Naive thymus-derived CD4-positive, alpha-beta T cell (primary cell): ENCODE results near the gene PIP5K1B. TPM values are rescaled to one million over a fixed set of nuclear protein-coding genes. Genes with fewer than 3 reads are reported as not detected.
A peak's percentile ranks its signal among the peaks of the same experiment; 100 is the strongest.

ENCODE experiments used
- ATAC-seq: fragments of 150-1000 bp; cut with Tn5 transposase; 2 replicates; pipeline ENCODE4 v1.10.0; 2021; ENCODE audit warnings: mild to moderate bottlenecking, moderate library complexity
- CTCF ChIA-PET: fragments of 350-600 bp; sonication (Branson Sonifier 250); formaldehyde crosslinking; loops from one replicate; lab custom pipeline; 2021; ENCODE audit warnings: antibody characterized with exemption; lab: Charles Lee
- POLR2A ChIA-PET: fragments of 350-600 bp; sonication (Branson Sonifier 250); formaldehyde crosslinking; loops from one replicate; lab custom pipeline; 2021; ENCODE audit warnings: antibody characterized with exemption, inconsistent platforms; lab: Charles Lee
- DNase-seq, 9 donors: peaks; one replicate each; pipeline versions ENCODE4 v3.0.0 to v3.0.0-alpha.2; 2020 to 2022; ENCODE audit warnings: mixed read lengths in 1 of 9
- H3K27ac ChIP-seq: one replicate; pipeline ENCODE4 v1.7.0; 2013; ENCODE audit warnings: mild to moderate bottlenecking, low read depth, low read length, moderate library complexity
- H3K27me3 ChIP-seq, 2 donors: one replicate each; pipeline ENCODE4 v1.7.0; 2013; ENCODE audit warnings: low read length in 2 of 2, mild to moderate bottlenecking in 2 of 2, moderate library complexity in 2 of 2; ENCODE audit not compliant: control insufficient read depth in 2 of 2, insufficient read depth in 2 of 2
- H3K36me3 ChIP-seq, 3 experiments: 1 replicate in 2 of 3; 2 replicates in 1 of 3; pipeline ENCODE4 v1.7.0; 2013; ENCODE audit warnings: low read length in 3 of 3, mild to moderate bottlenecking in 3 of 3, moderate library complexity in 1 of 3; ENCODE audit not compliant: insufficient read depth in 3 of 3, control insufficient read depth in 2 of 3
- H3K4me1 ChIP-seq, 2 donors: one replicate each; pipeline ENCODE4 v1.7.0; 2013; ENCODE audit warnings: low read length in 2 of 2, mild to moderate bottlenecking in 2 of 2, moderate library complexity in 1 of 2; ENCODE audit not compliant: control insufficient read depth in 2 of 2, insufficient read depth in 2 of 2
- H3K4me3 ChIP-seq: 2 replicates; pipeline ENCODE4 v1.7.0; 2013; ENCODE audit warnings: mild to moderate bottlenecking, low read length
- H3K9me3 ChIP-seq, 3 experiments: 1 replicate in 2 of 3; 2 replicates in 1 of 3; pipeline ENCODE4 v1.7.0; 2013; ENCODE audit warnings: low read length in 3 of 3; ENCODE audit not compliant: control insufficient read depth in 2 of 3
- H3K27ac Mint-ChIP-seq, 9 donors: one replicate each; pipeline ENCODE4 v1.8.0; 2020 to 2022; ENCODE audit warnings: mixed read lengths in 9 of 9, mild to moderate bottlenecking in 8 of 9, moderate library complexity in 5 of 9, inconsistent platforms in 2 of 9
- H3K27me3 Mint-ChIP-seq, 5 donors: one replicate each; pipeline ENCODE4 v1.8.0; 2021 to 2022; ENCODE audit warnings: mixed read lengths in 5 of 5, mild to moderate bottlenecking in 1 of 5
- H3K36me3 Mint-ChIP-seq, 5 donors: one replicate each; pipeline ENCODE4 v1.8.0; 2020 to 2022; ENCODE audit warnings: mixed read lengths in 5 of 5, mild to moderate bottlenecking in 3 of 5, inconsistent platforms in 1 of 5
- H3K4me1 Mint-ChIP-seq, 7 donors: one replicate each; pipeline ENCODE4 v1.8.0; 2020 to 2022; ENCODE audit warnings: mixed read lengths in 7 of 7, mild to moderate bottlenecking in 3 of 7, inconsistent platforms in 1 of 7
- H3K4me3 Mint-ChIP-seq, 10 donors: one replicate each; pipeline ENCODE4 v1.8.0; 2020 to 2022; ENCODE audit warnings: mild to moderate bottlenecking in 10 of 10, mixed read lengths in 10 of 10, moderate library complexity in 6 of 10, inconsistent platforms in 2 of 10
- H3K9me3 Mint-ChIP-seq, 11 donors: one replicate each; pipeline ENCODE4 v1.8.0; 2020 to 2022; ENCODE audit warnings: mixed read lengths in 11 of 11, mild to moderate bottlenecking in 4 of 11, inconsistent platforms in 1 of 11, moderate library complexity in 1 of 11
- intact Hi-C, 2 donors: fragments of 100-400 bp; cut with micrococcal nuclease; formaldehyde crosslinking; loops; one replicate each; pipeline ENCODE4 v1.15.1; 2023
- polyA plus RNA-seq, 2 donors: library from polyadenylated mRNA; unstranded; fragments of 300-500 nt; fragmentation: Illumina TruSeq; gene quantifications; one replicate each; pipeline ENCODE4 v1.2.3, GENCODE V29; 2021
- total RNA-seq, 6 experiments: library from RNA in 5 of 6; stranded (reverse) in 5 of 6; gene quantifications; 1 replicate in 5 of 6; 2 replicates in 1 of 6; pipeline ENCODE4 v1.2.3 and lab custom pipeline; 2021 to 2026

The PIP5K1B gene
- total and polyA plus RNA-seq, 7 experiments from 2014 or later: 0.08 to 4.2 (median 0.54) TPM

DNA sequence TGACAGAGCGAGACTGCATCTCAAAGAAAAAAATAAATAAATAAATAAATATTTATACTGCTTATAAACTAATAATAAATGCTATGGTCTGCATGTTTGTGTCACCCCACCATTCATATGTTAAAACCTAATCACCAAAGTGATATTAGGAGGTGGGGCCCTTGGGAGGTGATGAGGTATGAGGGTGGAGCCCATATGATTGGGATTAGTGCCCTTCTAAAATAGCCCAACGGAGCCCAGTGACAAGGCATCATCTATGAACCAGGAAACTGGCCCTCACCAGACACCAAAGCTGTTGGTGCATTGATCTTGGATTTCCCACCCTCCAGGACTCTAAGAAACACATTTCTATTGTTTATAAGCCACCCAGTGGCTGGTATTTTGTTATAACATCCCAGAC is 335.6 kb downstream of the PIP5K1B start:
- intact Hi-C loops: no loop called here
- Mint-ChIP-seq H3K36me3 (peaks cover 3 to 16% (median 6%) of the 10 kb centered on the region in 5 donors), H3K27ac (peak overlapping the region in 1 of 9 donors; percentile 0), H3K9me3 (no peaks in the 10 kb centered on the region), H3K4me3 (no peak overlapping the region), H3K27me3 (no peaks in the 10 kb centered on the region), H3K4me1 (peaks cover 24 to 64% (median 49%) of the 10 kb centered on the region in 7 donors)
- Histone ChIP-seq H3K4me3 (no peak overlapping the region), H3K36me3 (peaks cover 0 to 17% (median 0%) of the 10 kb centered on the region in 3 experiments), H3K27ac (no peak overlapping the region), H3K4me1 (peaks cover 4 to 7% of the 10 kb centered on the region in 2 donors), H3K9me3 (no peaks in the 10 kb centered on the region), H3K27me3 (no peaks in the 10 kb centered on the region)
- ATAC-seq (no peak), DNase-seq (no peak)
- ChIA-PET CTCF (no interaction called here), POLR2A (no interaction called here)

GRCh38 chr9:69044240-69045219 is 339.5 kb downstream of the PIP5K1B start:
- no peak for ATAC-seq
- no peak for DNase-seq
- no peaks in the 10 kb centered on the region for H3K9me3 Mint-ChIP-seq
- Histone ChIP-seq H3K36me3 (peaks cover 0 to 53% (median 5%) of the 10 kb centered on the region in 3 experiments), H3K4me1 (no peaks in the 10 kb centered on the region), H3K4me3 (no peak overlapping the region), H3K27me3 (no peaks in the 10 kb centered on the region), H3K27ac (no peak overlapping the region), H3K9me3 (no peaks in the 10 kb centered on the region)
- H3K27ac Mint-ChIP-seq: peak overlapping the region in 6 of 9 donors; percentile 3 to 84 (median 60)
- intact Hi-C loops: no loop called here
- ChIA-PET POLR2A (interaction anchor here (0.8 kb wide), 1 partner anchor 8 kb away, joined by 3 read pairs; no protein-coding TSS in a partner anchor), CTCF (interaction anchor here (0.6 to 0.7 kb wide), 2 partner anchors 136 to 181 kb away, joined by 3 read pairs; no protein-coding TSS in a partner anchor)
- peaks cover 23 to 49% (median 40%) of the 10 kb centered on the region in 7 donors for H3K4me1 Mint-ChIP-seq
- H3K36me3 Mint-ChIP-seq: peaks cover 7 to 34% (median 15%) of the 10 kb centered on the region in 5 donors
- H3K27me3 Mint-ChIP-seq: no peaks in the 10 kb centered on the region
- peak overlapping the region in 1 of 10 donors; percentile 45 for H3K4me3 Mint-ChIP-seq

- no peak overlapping the region for H3K4me3 Mint-ChIP-seq
- ChIA-PET CTCF (no interaction called here), POLR2A (no interaction called here)
- peaks cover 7 to 34% (median 15%) of the 10 kb centered on the region in 5 donors for H3K36me3 Mint-ChIP-seq
- intact Hi-C loops: no loop called here
- DNase-seq (no peak), ATAC-seq (no peak)
- H3K36me3 ChIP-seq: peaks cover 0 to 58% (median 5%) of the 10 kb centered on the region in 3 experiments
- H3K9me3 Mint-ChIP-seq: no peaks in the 10 kb centered on the region
- H3K4me3 ChIP-seq: no peak overlapping the region
- H3K27me3 ChIP-seq: no peaks in the 10 kb centered on the region
- H3K9me3 ChIP-seq: no peaks in the 10 kb centered on the region
- H3K4me1 ChIP-seq: no peaks in the 10 kb centered on the region
- peak overlapping the region in 1 of 9 donors; percentile 34 for H3K27ac Mint-ChIP-seq
- no peaks in the 10 kb centered on the region for H3K27me3 Mint-ChIP-seq
- peaks cover 27 to 44% (median 37%) of the 10 kb centered on the region in 7 donors for H3K4me1 Mint-ChIP-seq
- H3K27ac ChIP-seq: no peak overlapping the region
Observed at GRCh38 chr9:69045821-69046220, 340.8 kb downstream of the PIP5K1B start.

DNA sequence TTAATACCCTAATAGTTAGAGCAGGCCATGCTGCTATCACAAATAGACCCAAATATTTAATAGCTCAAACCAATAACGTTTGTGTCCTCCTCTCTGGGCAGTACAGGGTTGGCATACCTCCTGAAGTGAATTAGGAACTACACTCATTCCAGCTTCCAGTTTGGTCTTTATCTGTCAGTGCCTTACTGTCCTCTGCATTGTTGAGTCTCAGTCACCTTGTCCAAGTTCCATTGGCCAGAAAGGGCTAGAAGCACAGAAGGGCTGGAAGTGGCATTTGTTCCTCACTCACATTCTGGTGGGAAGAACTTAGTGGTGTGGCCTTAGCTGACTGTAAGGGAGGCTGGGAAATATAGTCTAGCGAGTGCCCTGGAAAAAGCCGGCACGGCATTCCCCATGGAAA is 341.7 kb downstream of the PIP5K1B start:
- intact Hi-C loops: no loop called here
- POLR2A ChIA-PET: no interaction called here
- CTCF ChIA-PET: interaction anchor here (0.7 kb wide), 1 partner anchor 147 kb away, joined by 3 read pairs; no protein-coding TSS in a partner anchor
- no peaks in the 10 kb centered on the region for H3K9me3 Mint-ChIP-seq
- H3K4me3 ChIP-seq: no peak overlapping the region
- H3K36me3 Mint-ChIP-seq: peaks cover 3 to 38% (median 10%) of the 10 kb centered on the region in 5 donors
- no peaks in the 10 kb centered on the region for H3K27me3 ChIP-seq
- no peak overlapping the region for H3K27ac ChIP-seq
- no peak overlapping the region for H3K4me3 Mint-ChIP-seq
- no peaks in the 10 kb centered on the region for H3K4me1 ChIP-seq
- no peaks in the 10 kb centered on the region for H3K9me3 ChIP-seq
- no peak for ATAC-seq
- DNase-seq: no peak
- H3K27ac Mint-ChIP-seq: peak overlapping the region in 4 of 9 donors; percentile 22 to 87 (median 45)
- H3K36me3 ChIP-seq: peaks cover 0 to 54% (median 5%) of the 10 kb centered on the region in 3 experiments
- no peaks in the 10 kb centered on the region for H3K27me3 Mint-ChIP-seq
- peaks cover 24 to 39% (median 34%) of the 10 kb centered on the region in 7 donors for H3K4me1 Mint-ChIP-seq

- ChIA-PET POLR2A (no interaction called here), CTCF (interaction anchor here (0.7 kb wide), 1 partner anchor 146 kb away, joined by 3 read pairs; no protein-coding TSS in a partner anchor)
- no peak overlapping the region for H3K4me3 Mint-ChIP-seq
- Histone ChIP-seq H3K27me3 (no peaks in the 10 kb centered on the region), H3K27ac (no peak overlapping the region), H3K4me1 (no peaks in the 10 kb centered on the region), H3K4me3 (no peak overlapping the region), H3K36me3 (peaks cover 0 to 54% (median 5%) of the 10 kb centered on the region in 3 experiments), H3K9me3 (no peaks in the 10 kb centered on the region)
- H3K36me3 Mint-ChIP-seq: peaks cover 3 to 38% (median 10%) of the 10 kb centered on the region in 5 donors
- ATAC-seq (no peak), DNase-seq (no peak)
- no peaks in the 10 kb centered on the region for H3K9me3 Mint-ChIP-seq
- intact Hi-C loops: no loop called here
- H3K27ac Mint-ChIP-seq: peak overlapping the region in 3 of 9 donors; percentile 22 to 87 (median 54)
- H3K27me3 Mint-ChIP-seq: no peaks in the 10 kb centered on the region
- peaks cover 24 to 34% (median 30%) of the 10 kb centered on the region in 7 donors for H3K4me1 Mint-ChIP-seq
Observed at GRCh38 chr9:69047371-69047770, 342.3 kb downstream of the PIP5K1B start.

DNA sequence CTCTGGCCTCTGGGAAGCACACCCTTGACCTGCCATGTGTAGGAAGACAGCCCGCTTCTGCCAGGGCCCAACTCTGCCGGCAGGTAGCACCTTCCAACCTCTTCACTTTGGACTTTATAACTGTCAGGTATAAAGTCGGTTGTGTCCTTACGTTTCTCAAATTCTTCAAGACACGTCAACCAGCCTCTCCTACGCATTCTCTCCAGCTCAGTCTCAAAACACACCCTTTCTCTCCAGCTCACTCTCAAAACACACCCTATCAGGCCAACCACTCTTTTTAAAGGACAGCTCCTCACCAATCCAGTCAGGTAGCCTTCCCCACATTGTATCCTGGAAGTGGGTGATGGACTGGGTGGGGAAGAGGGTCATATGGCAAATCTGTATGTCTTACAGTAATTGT is 344.1 kb downstream of the PIP5K1B start:
- peaks cover 0 to 61% (median 10%) of the 10 kb centered on the region in 3 experiments for H3K36me3 ChIP-seq
- no peak overlapping the region for H3K27ac ChIP-seq
- intact Hi-C loops: no loop called here
- H3K4me1 Mint-ChIP-seq: peaks cover 13 to 20% (median 14%) of the 10 kb centered on the region in 7 donors
- CTCF ChIA-PET: interaction anchor here (1.3 kb wide), 1 partner anchor 143 kb away, joined by 3 read pairs; no protein-coding TSS in a partner anchor
- peak overlapping the region in 4 of 9 donors; percentile 4 to 43 (median 14) for H3K27ac Mint-ChIP-seq
- H3K27me3 ChIP-seq: no peaks in the 10 kb centered on the region
- no peak overlapping the region for H3K4me3 ChIP-seq
- POLR2A ChIA-PET: interaction anchor here (1.2 kb wide), 1 partner anchor 149 kb away, joined by 3 read pairs; no protein-coding TSS in a partner anchor
- no peaks in the 10 kb centered on the region for H3K9me3 ChIP-seq
- H3K36me3 Mint-ChIP-seq: peaks cover 5 to 37% (median 16%) of the 10 kb centered on the region in 5 donors
- H3K9me3 Mint-ChIP-seq: no peaks in the 10 kb centered on the region
- no peaks in the 10 kb centered on the region for H3K27me3 Mint-ChIP-seq
- DNase-seq: no peak
- no peaks in the 10 kb centered on the region for H3K4me1 ChIP-seq
- no peak for ATAC-seq
- H3K4me3 Mint-ChIP-seq: peak overlapping the region in 1 of 10 donors; percentile 0
